HCEC 1CT (cell line): ENCODE measurements around the gene ZIK1.

Source experiments
- DNase-seq: peaks from one replicate; pipeline ENCODE4 v3.0.0-alpha.2; 2017

ZIK1 gene

GRCh38 chr19:57583521-57584416, at the start of gene ZIK1:
Gene ZIK1 (plus strand): TSS chr19:57584145. CDS start chr19:57584357, 212 bp downstream.
- DNase-seq = peak; percentile 64

- no peak for DNase-seq
Measured at GRCh38 chr19:57537953-57538547, 45.9 kb upstream of the ZIK1 start.

- no peak for DNase-seq
Measured at GRCh38 chr19:57546513-57546912, 37.4 kb upstream of the ZIK1 start.

GRCh38 chr19:57552432-57552831, 31.5 kb upstream of the ZIK1 start:
- no peak for DNase-seq

- DNase-seq = no peak
Measured at GRCh38 chr19:57557659-57558058, 26.3 kb upstream of the ZIK1 start.

- no peak for DNase-seq
Measured at GRCh38 chr19:57558525-57558924, 25.4 kb upstream of the ZIK1 start.

GRCh38 chr19:57559008-57559403, 24.9 kb upstream of the ZIK1 start:
- DNase-seq = peak; percentile 8

GRCh38 chr19:57559404-57560025, 24.4 kb upstream of the ZIK1 start, which contains the start of gene ZNF550:
Gene ZNF550 (minus strand): TSS chr19:57559863. CDS start chr19:57559682, 181 bp downstream.
- DNase-seq = peak; percentile 86

GRCh38 chr19:57560049-57560491, 23.9 kb upstream of the ZIK1 start:
- DNase-seq = peak; percentile 39

- no peak for DNase-seq
Measured at GRCh38 chr19:57563547-57563946, 20.4 kb upstream of the ZIK1 start.

GRCh38 chr19:57566396-57567265, 17.3 kb upstream of the ZIK1 start:
- peak; percentile 9 for DNase-seq

- DNase-seq = no peak
Measured at GRCh38 chr19:57570707-57571106, 13.2 kb upstream of the ZIK1 start.

- no peak for DNase-seq
Measured at GRCh38 chr19:57572415-57572947, 11.5 kb upstream of the ZIK1 start.

- no peak for DNase-seq
Measured at GRCh38 chr19:57576661-57577060, 7.3 kb upstream of the ZIK1 start.

GRCh38 chr19:57578487-57579205, 5.3 kb upstream of the ZIK1 start, which contains the start of gene ZNF416:
Gene ZNF416 (minus strand): TSS chr19:57578911. CDS start chr19:57578704, 207 bp downstream.
- peak; percentile 99 for DNase-seq

GRCh38 chr19:57583104-57583520, 833 bp upstream of the ZIK1 start:
- no peak for DNase-seq

GRCh38 chr19:57587529-57587928, 3.6 kb downstream of the ZIK1 start:
- DNase-seq = peak; percentile 80

GRCh38 chr19:57599377-57599760, 15.4 kb downstream of the ZIK1 start:
- no peak for DNase-seq

GRCh38 chr19:57599761-57600383, 15.9 kb downstream of the ZIK1 start, which contains the start of gene ZNF530:
Gene ZNF530 (plus strand): TSS chr19:57599885. CDS start chr19:57604346, 4,461 bp downstream.
- DNase-seq = peak; percentile 82

GRCh38 chr19:57606931-57607330, 23.0 kb downstream of the ZIK1 start:
- no peak for DNase-seq

GRCh38 chr19:57611113-57611512, 27.2 kb downstream of the ZIK1 start:
- no peak for DNase-seq
